HepG2 (cell line): ENCODE measurements around the gene ZNF33B. TPM values are rescaled to one million over a fixed set of nuclear protein-coding genes. Genes with fewer than 3 reads are reported as not detected.

Experiments used
- ATAC-seq: fragments of 200-7000 bp; cut with Tn5 transposase; 3 replicates; pipeline ENCODE4 v1.9.1; 2020; ENCODE audit warnings: mild to moderate bottlenecking, moderate library complexity
- BruUV-seq: library from RNA; stranded (reverse); fragments of 400-500 nt; replicated peaks from 2 replicates; lab custom pipeline; 2021; lab: Mats Ljungman, UMichigan
- CTCF ChIA-PET: fragments of 300-600 bp; formaldehyde crosslinking; extraction: SDS; loops from one replicate; lab custom pipeline; 2021; ENCODE audit warnings: low total read pairs, inconsistent platforms, low intra/inter-chr PET ratio; lab: Yijun Ruan, JAX
- POLR2A ChIA-PET: fragments of 350-600 bp; sonication (Branson Sonifier 250); formaldehyde crosslinking; loops from one replicate; lab custom pipeline; 2020; ENCODE audit warnings: antibody characterized with exemption, inconsistent platforms; lab: Yijun Ruan, JAX
- DNase-seq: peaks from one replicate; pipeline ENCODE4 v3.0.0-alpha.2; 2015; ENCODE audit warnings: low spot score
- FAIRE-seq: peaks from 3 replicates; lab custom pipeline; 2011; peaks lifted over from hg19 to GRCh38; lab: Jason Lieb, UNC
- H2AFZ ChIP-seq: one replicate; pipeline ENCODE4 v1.6.1; 2011; ENCODE audit warnings: low read length, inconsistent platforms
- H3K27ac ChIP-seq: fragments of 300-600 bp; 3 replicates; pipeline ENCODE4 v1.8.0; 2011; ENCODE audit warnings: mixed run types, mild to moderate bottlenecking, mixed read lengths, low read length, inconsistent platforms; ENCODE audit not compliant: insufficient read depth; ENCODE audit errors: extremely low read length
- H3K27me3 ChIP-seq, 2 experiments: fragments of 200-600 bp in 1 of 2; 2 replicates in 1 of 2; 3 replicates in 1 of 2; pipeline versions ENCODE4 v1.6.0 to v1.8.0; 2011; ENCODE audit warnings: low read length in 2 of 2, mild to moderate bottlenecking in 2 of 2, moderate library complexity in 2 of 2, inconsistent platforms in 1 of 2; ENCODE audit not compliant: insufficient read depth in 2 of 2, control insufficient read depth in 1 of 2
- H3K36me3 ChIP-seq, 2 experiments: fragments of 200-600 bp in 1 of 2; replicated peaks in 1 of 2; 2 replicates in 1 of 2; 3 replicates in 1 of 2; pipeline versions ENCODE4 v1.5.1 to v1.8.0; 2011; ENCODE audit warnings: low read length in 2 of 2, inconsistent platforms in 1 of 2; ENCODE audit not compliant: insufficient read depth in 2 of 2, control insufficient read depth in 1 of 2
- H3K4me1 ChIP-seq: 2 replicates; pipeline ENCODE4 v1.5.1; 2012; ENCODE audit warnings: low read length, inconsistent platforms; ENCODE audit not compliant: insufficient read depth
- H3K4me2 ChIP-seq: 2 replicates; pipeline ENCODE4 v1.6.0; 2011; ENCODE audit warnings: low read depth, low read length, inconsistent platforms
- H3K4me3 ChIP-seq, 3 experiments: fragments of 200-600 bp in 1 of 3; sonication (generic), shearing (Covaris generic) in 1 of 3; replicated peaks in 1 of 3; 2 replicates each; pipeline ENCODE4 v1.5.1; 2011 to 2016; ENCODE audit warnings: low read length in 3 of 3, inconsistent platforms in 2 of 3, low read depth in 2 of 3, mild to moderate bottlenecking in 2 of 3, control low read depth in 1 of 3, mixed read lengths in 1 of 3; ENCODE audit not compliant: insufficient read depth in 1 of 3
- H3K79me2 ChIP-seq: one replicate; pipeline ENCODE4 v1.6.1; 2011; ENCODE audit warnings: low read length, inconsistent platforms; ENCODE audit not compliant: insufficient read depth
- H3K9ac ChIP-seq: 2 replicates; pipeline ENCODE4 v1.6.0; 2011; ENCODE audit warnings: mild to moderate bottlenecking, low read depth, low read length, inconsistent platforms; ENCODE audit not compliant: insufficient read depth
- H3K9me3 ChIP-seq: 2 replicates; pipeline ENCODE4 v1.5.1; 2012; ENCODE audit warnings: mild to moderate bottlenecking, low read length
- H4K20me1 ChIP-seq: 2 replicates; pipeline ENCODE4 v1.6.0; 2011; ENCODE audit warnings: inconsistent platforms, mild to moderate bottlenecking, low read length, moderate library complexity; ENCODE audit not compliant: insufficient read depth
- HNF4G ChIP-seq, 2 experiments: sonication (generic) in 1 of 2; formaldehyde crosslinking in 1 of 2; IDR thresholded peaks; 2 replicates each; pipeline versions ENCODE4 v1.4.0 to v1.6.1; 2011 to 2020; ENCODE audit warnings: borderline replicate concordance in 2 of 2, low read depth in 2 of 2, mild to moderate bottlenecking in 2 of 2, low read length in 1 of 2, missing genetic modification reagents in 1 of 2, moderate library complexity in 1 of 2
- MIXL1 ChIP-seq: IDR thresholded peaks from 2 replicates; pipeline ENCODE4 v1.6.1; 2016
- SRF ChIP-seq: IDR thresholded peaks from 2 replicates; pipeline ENCODE4 v1.6.1; 2011; ENCODE audit warnings: mild to moderate bottlenecking, low read depth, low read length, moderate library complexity
- TEAD3 ChIP-seq: optimal IDR thresholded peaks from 2 replicates; pipeline ENCODE3; 2016; ENCODE audit warnings: borderline replicate concordance
- ZNF282 ChIP-seq: fragments of 450-650 bp; IDR thresholded peaks from 2 replicates; pipeline ENCODE4 v1.6.1; 2018; ENCODE audit not compliant: partially characterized antibody
- ZNF619 ChIP-seq: sonication (generic); formaldehyde crosslinking; IDR thresholded peaks from 2 replicates; pipeline ENCODE4 v1.4.0; 2020; ENCODE audit warnings: mild to moderate bottlenecking, missing genetic modification reagents
- WGBS: methylation state at CpG from one replicate; pipeline ENCODE4 v1.1.6; 2017; ENCODE audit warnings: low lambda C conversion rate; 5-methylcytosine and 5-hydroxymethylcytosine counted together
- in situ Hi-C: cut with HindIII; loops from 2 replicates; pipeline ENCODE4 v1.10.0; 2017; ENCODE audit warnings: low pct_unique_long_range_greater_than_20kb; ENCODE audit not compliant: extremely low pct_ligation_motif_present
- intact Hi-C: fragments of 100-400 bp; cut with micrococcal nuclease; formaldehyde crosslinking; loops from one replicate; pipeline ENCODE4 v1.10.0; 2022; ENCODE audit not compliant: unreplicated experiment
- polyA plus RNA-seq, 8 experiments: library from polyadenylated mRNA; depleted of rRNA in 3 of 8; stranded (reverse) in 7 of 8; unstranded in 1 of 8; fragments of >200 nt; fragmentation: Illumina TruSeq in 4 of 8; extraction: Trizol in 4 of 8; gene quantifications; 2 replicates each; pipeline versions ENCODE4 v1.2.1 to v1.2.3, GENCODE V29; 2011 to 2016; ENCODE audit warnings: low read depth in 4 of 8, missing spikeins in 1 of 8, mixed read lengths in 1 of 8; ENCODE audit not compliant: insufficient read depth in 1 of 8
- total RNA-seq, 5 experiments: library from RNA; depleted of rRNA; stranded (reverse); fragments of >200 nt; fragmentation: Illumina TruSeq; extraction: Trizol; gene quantifications; 2 replicates each; pipeline ENCODE4 v1.2.3, GENCODE V29; 2016; ENCODE audit warnings: low read depth in 1 of 5
- TF ChIP-seq, protein P1 (sequence below): sonication (generic); formaldehyde crosslinking; IDR thresholded peaks from 2 replicates; pipeline ENCODE4 v1.4.0; 2020; ENCODE audit warnings: missing genetic modification reagents, borderline replicate concordance

Gene ZNF33B
- total and polyA plus RNA-seq, 2 of the 13 experiments (the other 11 are each of a cell fraction or from before 2014, with no cell fraction given): 18.4 to 23.5 TPM

DNA sequence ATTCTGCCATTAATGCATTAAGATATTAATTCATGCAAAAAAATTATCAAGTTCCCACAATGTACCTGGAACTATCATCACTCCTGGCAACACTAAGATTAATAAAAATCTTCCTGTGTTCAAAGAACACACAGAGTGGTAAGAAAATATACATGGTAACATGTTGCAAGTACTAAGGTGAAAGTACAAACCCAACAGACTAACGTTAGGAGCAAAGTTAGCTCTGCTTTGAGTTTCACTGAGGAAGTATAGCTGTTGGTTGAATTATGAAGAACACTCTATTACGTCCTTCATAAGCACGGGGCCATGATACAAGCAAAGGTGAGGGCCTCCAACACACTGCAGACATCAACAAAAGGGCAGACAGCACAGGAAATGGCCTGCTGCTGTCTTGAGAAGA, 5.8 kb downstream of the ZNF33B start:
- H2AFZ ChIP-seq: no peak overlapping the region
- TF ChIP-seq ZNF282: no peak
- no peak for TF ChIP-seq ZNF619 (CRISPR knock-in tag)
- no peak for TF ChIP-seq MIXL1 (CRISPR knock-in tag)
- TF ChIP-seq, all 625 proteins: peak for 0
- no peaks in the 10 kb centered on the region for H4K20me1 ChIP-seq
- H3K27me3 ChIP-seq: no peaks in the 10 kb centered on the region
- H3K4me1 ChIP-seq: peaks cover 48% of the 10 kb centered on the region
- H3K9me3 ChIP-seq: no peaks in the 10 kb centered on the region
- CTCF ChIA-PET: no interaction called here
- in situ Hi-C loops (no loop called here), intact Hi-C loops (no loop called here)
- H3K4me3 ChIP-seq: no peak overlapping the region
- peaks cover 12% of the 10 kb centered on the region for H3K79me2 ChIP-seq
- FAIRE-seq: no peak
- POLR2A ChIA-PET: no interaction called here
- H3K27ac ChIP-seq: no peak overlapping the region
- no peak overlapping the region for H3K9ac ChIP-seq
- BruUV-seq: no TSS peak
- peaks cover 4 to 29% of the 10 kb centered on the region in 2 experiments; a peak in 3 of 5 replicates for H3K36me3 ChIP-seq
- no peak overlapping the region for H3K4me2 ChIP-seq
- ATAC-seq: no peak
- DNase-seq: no peak
- 76% methylated on average over 3 of the region's 3 CpGs for whole genome bisulfite sequencing

DNA sequence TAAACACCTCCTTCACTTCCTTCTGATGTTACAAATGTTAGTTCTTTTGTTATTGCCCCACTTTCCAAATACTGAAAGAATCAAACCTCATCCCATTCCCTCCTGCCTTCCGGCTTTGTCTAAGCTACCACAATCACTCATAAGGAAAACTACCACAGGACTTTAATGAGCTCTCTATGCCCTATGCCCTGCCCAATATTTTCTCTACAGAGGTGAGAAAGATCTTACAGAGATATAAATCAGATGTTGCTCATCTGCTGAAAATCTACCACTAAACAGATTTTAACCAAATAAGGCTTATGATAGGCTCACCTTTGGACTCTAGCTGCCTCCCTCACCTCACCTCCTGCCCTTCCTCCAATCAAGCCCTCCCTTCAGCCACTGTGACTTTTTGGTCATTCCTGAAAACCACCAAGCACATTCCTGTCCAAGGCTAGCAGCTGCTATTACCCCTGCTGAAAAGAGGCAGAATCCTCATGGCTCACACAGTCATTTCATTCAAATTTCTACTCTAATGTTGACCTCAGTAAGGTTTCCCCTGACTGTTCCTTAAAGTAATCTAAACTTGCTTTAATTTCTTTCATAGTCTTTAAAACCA, 7.7 kb downstream of the ZNF33B start:
- FAIRE-seq: no peak

More for the DNA sequence above, 7.7 kb downstream of the ZNF33B start:
- BruUV-seq: no TSS peak
- no peaks in the 10 kb centered on the region for H3K79me2 ChIP-seq
- H3K4me1 ChIP-seq: peaks cover 34% of the 10 kb centered on the region
- no peaks in the 10 kb centered on the region for H3K27me3 ChIP-seq
- H4K20me1 ChIP-seq: no peaks in the 10 kb centered on the region
- H3K36me3 ChIP-seq: peaks cover 5 to 39% of the 10 kb centered on the region in 2 experiments; a peak in 3 of 5 replicates
- in situ Hi-C loops: no loop called here
- ATAC-seq: peak; percentile 74
- H3K9ac ChIP-seq: no peak overlapping the region
- no peak overlapping the region for H2AFZ ChIP-seq
- H3K4me3 ChIP-seq: no peak overlapping the region
- TF ChIP-seq TEAD3: peak; percentile 8
- TF ChIP-seq, protein P1, sequence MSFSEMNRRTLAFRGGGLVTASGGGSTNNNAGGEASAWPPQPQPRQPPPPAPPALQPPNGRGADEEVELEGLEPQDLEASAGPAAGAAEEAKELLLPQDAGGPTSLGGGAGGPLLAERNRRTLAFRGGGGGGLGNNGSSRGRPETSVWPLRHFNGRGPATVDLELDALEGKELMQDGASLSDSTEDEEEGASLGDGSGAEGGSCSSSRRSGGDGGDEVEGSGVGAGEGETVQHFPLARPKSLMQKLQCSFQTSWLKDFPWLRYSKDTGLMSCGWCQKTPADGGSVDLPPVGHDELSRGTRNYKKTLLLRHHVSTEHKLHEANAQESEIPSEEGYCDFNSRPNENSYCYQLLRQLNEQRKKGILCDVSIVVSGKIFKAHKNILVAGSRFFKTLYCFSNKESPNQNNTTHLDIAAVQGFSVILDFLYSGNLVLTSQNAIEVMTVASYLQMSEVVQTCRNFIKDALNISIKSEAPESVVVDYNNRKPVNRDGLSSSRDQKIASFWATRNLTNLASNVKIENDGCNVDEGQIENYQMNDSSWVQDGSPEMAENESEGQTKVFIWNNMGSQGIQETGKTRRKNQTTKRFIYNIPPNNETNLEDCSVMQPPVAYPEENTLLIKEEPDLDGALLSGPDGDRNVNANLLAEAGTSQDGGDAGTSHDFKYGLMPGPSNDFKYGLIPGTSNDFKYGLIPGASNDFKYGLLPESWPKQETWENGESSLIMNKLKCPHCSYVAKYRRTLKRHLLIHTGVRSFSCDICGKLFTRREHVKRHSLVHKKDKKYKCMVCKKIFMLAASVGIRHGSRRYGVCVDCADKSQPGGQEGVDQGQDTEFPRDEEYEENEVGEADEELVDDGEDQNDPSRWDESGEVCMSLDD (CRISPR knock-in tag): no peak
- TF ChIP-seq SRF: peak; percentile 38; the same call in 1 of the 2 replicates
- TF ChIP-seq HNF4G (IDR thresholded peaks at IDR 0.05; ENCODE audit: borderline replicate concordance, low read depth, low read length): 0 out of 2 replicates have a peak, but pooled peaks have one; percentile 24
- no peak for TF ChIP-seq HNF4G (CRISPR knock-in tag; IDR thresholded peaks at IDR 0.05; ENCODE audit: borderline replicate concordance, low read depth)
- TF ChIP-seq, all 625 proteins: peak for 3
- peak; percentile 44 for DNase-seq
- intact Hi-C loops: no loop called here
- ChIA-PET CTCF (no interaction called here), POLR2A (no interaction called here)
- no peak overlapping the region for H3K4me2 ChIP-seq
- H3K27ac ChIP-seq: no peak overlapping the region
- WGBS: 97% methylated on average over 1 of the region's 1 CpG
- no peaks in the 10 kb centered on the region for H3K9me3 ChIP-seq
